ENCODE measurements around the gene FCHSD2.
"Not testable (repeated sequence)": the region's sequence is repeated elsewhere in the genome, so short reads cannot be mapped to it uniquely, and the experiment has no call there.

Gene FCHSD2

DNA sequence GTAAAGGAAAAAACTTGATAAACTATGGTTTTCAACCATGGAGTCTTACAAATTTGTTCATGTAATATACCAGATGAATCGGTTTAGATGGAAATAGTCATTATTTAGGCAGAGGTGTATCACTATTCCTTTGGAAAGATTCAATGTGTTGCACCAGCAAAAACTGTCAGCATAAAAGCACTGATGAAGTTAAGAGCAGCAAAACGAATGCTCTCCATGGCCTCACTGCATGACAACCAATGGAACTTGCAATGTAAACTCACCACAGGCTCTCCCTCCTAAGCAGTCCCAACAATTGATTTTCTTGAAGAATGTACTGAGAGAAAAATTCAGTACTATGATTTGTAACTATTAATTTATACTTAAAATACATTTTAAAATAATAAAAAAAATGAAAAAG, 139.9 kb downstream of the FCHSD2 start:
- peak; percentile 36 for DNase-seq

- DNase-seq: peak; percentile 87
Measured at GRCh38 chr11:73001615-73002014, 140.5 kb downstream of the FCHSD2 start.

GRCh38 chr11:72998676-72999075, 143.4 kb downstream of the FCHSD2 start:
- DNase-seq: no peak

GRCh38 chr11:72996959-72997358, 145.2 kb downstream of the FCHSD2 start:
- DNase-seq: no peak

- no peak for DNase-seq
Measured at GRCh38 chr11:72989727-72990126, 152.4 kb downstream of the FCHSD2 start.

GRCh38 chr11:72988821-72989220, 153.3 kb downstream of the FCHSD2 start:
- no peak for DNase-seq

GRCh38 chr11:72985645-72986044, 156.5 kb downstream of the FCHSD2 start:
- no peak for DNase-seq

DNA sequence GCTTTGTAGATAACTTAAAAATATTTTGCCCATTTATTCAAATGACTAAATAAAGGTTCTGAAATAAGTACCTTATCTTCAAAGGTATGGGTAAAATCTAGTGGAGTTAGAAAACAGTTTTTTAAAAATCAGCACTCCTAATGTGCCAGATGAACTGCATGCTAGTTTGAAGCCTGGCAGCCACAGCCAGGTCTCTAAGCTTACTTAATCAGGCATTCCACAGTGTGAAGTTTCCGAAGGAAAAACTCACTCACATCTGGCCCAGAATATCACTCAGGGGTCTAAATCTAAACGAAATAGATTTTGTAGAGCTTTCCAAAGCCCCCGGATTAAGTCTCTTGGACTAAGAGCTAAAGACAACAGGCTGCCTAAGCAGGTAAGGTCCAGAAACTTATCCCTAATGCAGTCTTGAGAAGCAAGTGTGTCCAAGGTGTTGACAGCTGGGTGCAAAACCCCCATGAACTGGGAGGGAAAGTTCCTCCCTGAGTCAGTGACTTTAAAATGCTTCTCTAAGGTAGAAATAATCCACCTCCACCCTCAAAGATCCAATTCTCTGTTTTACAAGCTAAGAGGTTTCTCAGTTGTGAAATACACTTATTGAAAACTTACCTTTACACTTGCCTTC, 157.6 kb downstream of the FCHSD2 start:
- no peak for DNase-seq

GRCh38 chr11:72983560-72983959, 158.6 kb downstream of the FCHSD2 start:
- no peak for DNase-seq

- DNase-seq: no peak
Measured at GRCh38 chr11:72981971-72982685, 160.0 kb downstream of the FCHSD2 start.

DNA sequence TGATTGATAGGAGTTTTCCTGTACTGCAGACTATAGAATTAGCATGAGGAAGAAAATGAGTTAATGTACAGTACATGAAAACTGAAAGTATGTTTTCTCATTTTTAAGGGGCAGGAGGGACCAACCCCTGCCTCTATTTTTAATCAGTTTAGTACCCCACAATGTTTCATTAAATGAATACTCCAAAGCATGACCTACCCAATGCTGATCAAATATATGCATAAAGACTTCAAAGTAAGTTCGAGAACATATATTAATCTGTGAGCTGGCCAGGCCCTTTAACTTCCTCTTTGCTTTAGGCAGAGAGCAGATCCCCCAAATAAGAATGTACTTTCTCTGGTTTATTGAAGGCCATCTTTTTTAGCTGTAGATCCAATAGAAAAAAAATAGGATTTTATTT, 161.0 kb downstream of the FCHSD2 start:
- DNase-seq: no peak

GRCh38 chr11:72977782-72978181, 164.3 kb downstream of the FCHSD2 start:
- not testable (repeated sequence) for DNase-seq

- DNase-seq: not testable (repeated sequence)
Measured at GRCh38 chr11:72976522-72976892, 165.6 kb downstream of the FCHSD2 start.

- DNase-seq: no peak
Measured at GRCh38 chr11:72975778-72976521, 166.2 kb downstream of the FCHSD2 start.

DNA sequence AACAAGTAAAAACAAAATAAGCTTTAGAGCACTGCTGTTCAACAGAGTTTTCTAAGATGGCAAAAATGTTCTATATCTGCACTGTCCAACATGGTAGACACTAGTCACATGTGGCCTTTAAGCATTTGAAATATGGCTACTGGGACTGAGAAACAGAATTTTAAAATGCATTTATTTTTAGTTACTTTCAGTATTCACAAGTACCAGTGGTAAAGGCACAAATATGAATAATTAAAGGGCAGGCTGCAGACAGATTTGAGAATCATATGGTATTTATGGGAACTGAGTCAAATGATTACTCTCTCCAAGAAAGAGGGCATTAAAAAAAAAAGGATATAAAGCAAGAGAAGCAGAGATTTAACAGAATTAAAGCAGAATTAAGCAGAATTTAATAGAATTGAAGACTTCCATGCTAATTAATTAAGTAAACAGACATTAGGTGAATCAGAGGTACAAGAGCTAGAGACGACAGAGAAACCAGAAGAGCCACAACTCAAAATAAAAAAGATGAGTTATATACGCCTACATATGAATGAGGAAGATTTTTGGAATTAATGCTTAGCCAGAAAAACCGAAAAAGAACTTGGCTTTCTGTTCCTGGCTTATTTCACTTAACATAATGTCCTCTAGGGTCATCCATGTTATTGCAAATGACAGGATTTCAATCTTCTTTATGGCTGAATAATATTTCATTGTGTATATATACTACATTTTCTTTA, 167.5 kb downstream of the FCHSD2 start:
- DNase-seq: no peak

GRCh38 chr11:72972496-72973128, 169.5 kb downstream of the FCHSD2 start:
- no peak for DNase-seq

DNA sequence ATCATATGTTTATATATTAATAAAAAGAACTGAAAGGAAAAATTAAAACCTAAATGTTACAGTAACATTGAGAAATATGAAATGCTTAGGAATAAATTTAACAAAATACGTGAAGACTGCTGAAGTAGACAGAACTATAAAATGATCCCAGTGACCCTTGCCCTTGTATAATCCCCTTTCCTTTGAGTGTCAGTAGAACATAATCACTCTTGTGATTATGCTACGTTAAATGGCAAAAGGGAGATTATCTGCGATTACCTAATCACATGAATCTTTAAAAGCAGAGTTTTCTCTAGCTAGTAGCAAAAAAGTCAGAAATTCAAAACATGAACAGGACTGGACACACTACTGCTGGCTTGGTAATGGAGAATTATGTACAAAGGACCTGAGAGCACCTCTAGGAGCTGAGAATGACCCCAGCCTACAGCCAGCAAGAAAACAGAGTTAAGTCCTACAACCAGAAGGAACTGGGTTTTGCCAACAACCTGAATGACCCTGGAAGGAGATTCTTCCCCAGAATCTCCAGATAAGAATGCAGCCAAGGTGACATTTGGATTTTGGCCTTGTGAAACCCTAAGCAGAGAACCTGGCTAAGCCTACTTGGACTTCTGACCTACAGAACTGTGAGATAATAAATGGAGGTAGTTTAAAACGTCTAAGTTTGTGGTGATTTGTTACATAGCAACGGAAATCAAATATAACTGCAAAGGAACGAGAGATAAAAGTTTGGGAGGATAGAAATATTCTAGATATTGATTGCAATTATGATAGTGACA, 170.7 kb downstream of the FCHSD2 start:
- DNase-seq: no peak

DNA sequence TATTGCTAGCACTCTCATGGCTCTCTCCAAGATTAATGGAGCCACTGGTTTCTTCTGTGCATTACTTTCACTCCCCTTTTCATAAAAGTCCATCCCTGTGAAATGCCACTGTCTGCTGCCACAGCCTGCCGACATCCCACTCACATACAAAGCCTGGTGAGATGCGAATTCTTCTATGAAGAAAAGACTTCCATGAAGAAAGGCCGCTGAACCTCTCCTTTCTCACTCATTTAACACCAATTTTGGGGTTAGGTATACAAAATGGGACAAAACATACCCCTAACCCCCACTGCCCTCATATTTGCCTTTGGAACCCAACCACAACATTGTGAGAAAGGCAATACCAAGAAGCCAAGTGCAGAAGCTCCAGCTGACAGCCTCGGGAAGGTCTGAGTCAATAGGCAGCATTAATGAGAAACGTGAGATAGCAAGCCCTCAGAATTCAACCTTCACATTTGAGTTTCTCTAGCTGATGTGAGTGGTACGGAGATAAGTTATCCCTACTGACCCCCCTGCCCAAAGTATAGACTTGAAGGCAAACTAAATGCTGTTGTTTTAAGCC, 171.5 kb downstream of the FCHSD2 start:
- DNase-seq: no peak

DNA sequence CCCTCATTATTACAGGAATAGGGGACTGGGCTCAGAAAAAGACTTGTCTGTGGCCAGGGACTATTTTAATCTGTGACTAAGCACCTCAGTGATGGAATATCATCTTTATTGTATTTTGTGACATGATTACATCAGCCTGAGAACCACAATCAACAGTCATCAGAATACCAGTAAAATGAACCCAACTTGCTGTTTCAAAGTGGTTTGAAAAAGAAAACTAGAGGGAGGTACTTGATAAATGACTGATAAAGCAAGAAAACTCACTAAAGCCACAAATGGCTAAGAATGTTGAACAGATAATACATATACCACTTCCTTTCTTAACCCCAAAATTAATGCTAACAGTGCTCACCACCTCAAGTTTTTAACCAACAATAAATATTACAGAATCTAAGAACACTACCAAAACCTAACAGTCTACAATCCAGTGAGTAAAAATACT, 172.2 kb downstream of the FCHSD2 start:
- no peak for DNase-seq

GRCh38 chr11:72968390-72968789, 173.7 kb downstream of the FCHSD2 start:
- no peak for DNase-seq

- no peak for DNase-seq
Measured at GRCh38 chr11:72965672-72966071, 176.4 kb downstream of the FCHSD2 start.

DNA sequence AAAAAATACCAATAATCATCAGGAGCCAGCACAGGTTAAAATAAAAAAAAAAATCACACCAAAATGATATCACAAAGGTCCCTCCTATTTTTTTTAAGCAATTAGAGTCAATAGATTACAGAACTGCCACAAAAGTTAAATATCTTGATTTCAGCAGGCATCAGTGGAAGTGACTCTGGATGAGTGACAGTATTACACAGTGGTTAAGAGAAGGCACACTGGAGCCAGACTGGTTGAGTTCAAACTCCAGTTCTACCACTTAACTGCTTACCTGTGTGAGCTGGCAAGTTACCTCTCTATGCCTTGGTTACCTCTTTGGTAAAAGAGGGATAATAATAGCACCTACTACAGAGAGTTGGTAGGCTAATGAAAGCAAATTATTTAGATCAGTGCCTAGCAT, 179.4 kb downstream of the FCHSD2 start:
- no peak for DNase-seq

Measured in NCI-H2227 treated with DMSO at 0.1 percent for 48 hours (cell line).